ENCODE measurements around the gene SLC45A3.

GRCh38 chr1:205639567-205639966 lies 40.7 kb downstream of the SLC45A3 start:
- TF ChIP-seq CTCF (IDR thresholded peaks at IDR 0.05) (no peak), POLR2AphosphoS5 (IDR thresholded peaks at IDR 0.05; ENCODE audit: low read depth, low read length) (no peak), SIN3A (IDR thresholded peaks at IDR 0.05; ENCODE audit: borderline replicate concordance, insufficient read depth, low read depth, low read length) (no peak), REST (IDR thresholded peaks at IDR 0.05; ENCODE audit: insufficient read depth in 1 of 2, low read depth in 2 of 2, low read length in 1 of 2) (no peak), TCF7L2 (IDR thresholded peaks at IDR 0.05; ENCODE audit: low read depth, low read length) (no peak)

All from Panc1 (cell line).